ENCODE measurements around the gene KIF14. TPM values are rescaled to one million over a fixed set of nuclear protein-coding genes. Genes with fewer than 3 reads are reported as not detected.

The KIF14 gene
- total and polyA plus RNA-seq, 2 of the 13 experiments (the other 11 are each of a cell fraction or from before 2014, with no cell fraction given): 3.3 to 11.2 TPM

DNA sequence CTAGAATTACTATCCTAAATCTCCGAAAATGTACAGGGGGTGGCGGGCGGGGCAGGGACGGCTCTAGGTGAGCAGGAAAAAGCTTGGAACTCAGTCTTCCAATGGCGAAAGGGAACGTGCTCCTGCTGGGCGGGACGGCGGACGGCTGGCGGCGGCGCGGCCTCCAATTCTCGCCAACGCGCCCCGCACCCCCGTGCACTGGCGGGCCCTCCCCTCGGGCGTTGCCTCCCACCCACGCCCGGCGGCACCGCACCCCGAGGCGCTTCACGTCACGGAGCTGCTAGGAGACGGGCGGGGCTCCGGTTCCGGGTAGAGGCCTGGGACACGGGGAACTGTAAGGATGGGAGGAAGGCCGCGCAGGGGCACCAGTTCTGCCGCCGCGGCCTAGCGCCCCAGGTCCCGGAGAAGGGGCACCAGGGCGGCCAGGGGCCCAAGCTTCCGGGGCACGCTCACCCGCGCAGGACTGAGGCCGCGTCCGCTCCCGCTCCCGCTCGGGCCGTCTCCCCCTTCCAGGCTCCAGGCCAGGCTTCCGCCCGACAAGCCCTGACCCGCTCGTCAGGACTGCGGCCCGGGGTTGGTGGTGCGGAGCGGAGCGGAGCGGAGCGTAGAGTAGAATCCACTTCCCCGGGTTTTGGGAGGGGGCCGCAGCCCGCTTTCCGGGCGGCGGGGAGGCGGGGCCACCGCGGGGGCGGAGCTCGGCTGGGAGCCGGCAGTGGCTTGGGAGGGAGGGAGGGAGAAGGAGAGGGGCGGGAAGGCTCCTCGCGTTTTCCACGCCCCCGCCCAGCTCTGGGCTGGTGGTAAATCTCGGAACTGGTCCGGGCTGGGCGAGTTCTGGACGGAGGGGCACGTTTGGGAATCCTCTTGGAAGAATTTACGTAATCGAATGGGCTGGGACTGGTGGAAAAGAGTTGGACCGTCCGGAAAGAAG lies 49.0 kb upstream of the KIF14 start, which contains the start of gene DDX59 (continued):
- TF ChIP-seq NR0B2 (CRISPR knock-in tag; IDR thresholded peaks at IDR 0.05) (peak; percentile 42; the same call in 1 of the 2 replicates), ATF7-NPFF (CRISPR knock-in tag; IDR thresholded peaks at IDR 0.05; ENCODE audit: low read depth) (peak; percentile 83; the same call in 1 of the 2 replicates), KLF9 (CRISPR knock-in tag; IDR thresholded peaks at IDR 0.05; ENCODE audit: low read depth) (peak; percentile 65; the same call in 1 of the 2 replicates), ZNF430 (CRISPR knock-in tag; IDR thresholded peaks at IDR 0.05) (peak; percentile 67; the same call in 1 of the 2 replicates), HOXD1 (CRISPR knock-in tag; IDR thresholded peaks at IDR 0.05) (0 out of 2 replicates have a peak, but pooled peaks have one; percentile 45), PHB2 (IDR thresholded peaks at IDR 0.05; ENCODE audit: partially characterized antibody) (no peak), ZNF546 (CRISPR knock-in tag; conservative IDR thresholded peaks at IDR 0.05) (0 out of 2 replicates have a peak, but pooled peaks have one; percentile 23), ZNF276 (CRISPR knock-in tag; IDR thresholded peaks at IDR 0.05; ENCODE audit: low read depth) (0 out of 2 replicates have a peak, but pooled peaks have one; percentile 43), ZNF318 (CRISPR knock-in tag; IDR thresholded peaks at IDR 0.05) (no peak), ZNF501 (CRISPR knock-in tag; IDR thresholded peaks at IDR 0.05) (peak; percentile 92)
- TF ChIP-seq, protein P1, sequence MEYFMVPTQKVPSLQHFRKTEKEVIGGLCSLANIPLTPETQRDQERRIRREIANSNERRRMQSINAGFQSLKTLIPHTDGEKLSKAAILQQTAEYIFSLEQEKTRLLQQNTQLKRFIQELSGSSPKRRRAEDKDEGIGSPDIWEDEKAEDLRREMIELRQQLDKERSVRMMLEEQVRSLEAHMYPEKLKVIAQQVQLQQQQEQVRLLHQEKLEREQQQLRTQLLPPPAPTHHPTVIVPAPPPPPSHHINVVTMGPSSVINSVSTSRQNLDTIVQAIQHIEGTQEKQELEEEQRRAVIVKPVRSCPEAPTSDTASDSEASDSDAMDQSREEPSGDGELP (IDR thresholded peaks at IDR 0.05; ENCODE audit: borderline replicate concordance, low read depth): peak; percentile 10; the same call in 1 of the 2 replicates
- TF ChIP-seq, protein P2, sequence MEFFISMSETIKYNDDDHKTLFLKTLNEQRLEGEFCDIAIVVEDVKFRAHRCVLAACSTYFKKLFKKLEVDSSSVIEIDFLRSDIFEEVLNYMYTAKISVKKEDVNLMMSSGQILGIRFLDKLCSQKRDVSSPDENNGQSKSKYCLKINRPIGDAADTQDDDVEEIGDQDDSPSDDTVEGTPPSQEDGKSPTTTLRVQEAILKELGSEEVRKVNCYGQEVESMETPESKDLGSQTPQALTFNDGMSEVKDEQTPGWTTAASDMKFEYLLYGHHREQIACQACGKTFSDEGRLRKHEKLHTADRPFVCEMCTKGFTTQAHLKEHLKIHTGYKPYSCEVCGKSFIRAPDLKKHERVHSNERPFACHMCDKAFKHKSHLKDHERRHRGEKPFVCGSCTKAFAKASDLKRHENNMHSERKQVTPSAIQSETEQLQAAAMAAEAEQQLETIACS (CRISPR knock-in tag; IDR thresholded peaks at IDR 0.05): 0 out of 2 replicates have a peak, but pooled peaks have one; percentile 13
